Measurements from ENCODE around the gene CCDC152.
A peak's percentile ranks its signal among the peaks of the same experiment; 100 is the strongest.

The CCDC152 gene

DNA sequence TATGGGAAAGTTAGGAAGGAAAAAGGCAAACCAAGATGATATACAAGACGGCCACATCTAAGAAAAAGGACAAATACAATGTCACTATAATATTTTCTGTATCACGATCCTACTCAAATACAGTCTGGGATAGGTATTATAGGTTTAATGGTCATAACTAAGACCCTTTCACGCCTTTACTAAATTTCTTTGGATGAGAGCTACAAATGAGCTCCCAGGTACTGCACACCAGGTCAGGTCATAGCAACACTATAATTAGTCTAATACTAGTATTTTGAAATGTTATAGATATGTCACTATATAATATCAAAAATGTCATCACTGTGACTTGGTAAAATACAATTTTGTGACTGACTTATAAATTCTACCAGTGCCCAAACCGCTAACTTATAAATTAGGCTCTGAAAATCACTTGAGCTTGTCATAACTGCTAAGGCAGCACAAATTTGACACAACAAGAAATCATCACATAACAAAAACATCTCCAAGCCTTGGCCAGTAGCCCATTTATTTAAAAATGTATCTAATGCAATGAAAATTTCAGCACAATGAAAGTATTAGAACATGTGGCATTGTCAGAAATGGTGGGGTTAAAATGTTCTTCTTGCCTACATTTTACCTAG lies 48.2 kb downstream of the CCDC152 start:
- TF ChIP-seq, protein P1, sequence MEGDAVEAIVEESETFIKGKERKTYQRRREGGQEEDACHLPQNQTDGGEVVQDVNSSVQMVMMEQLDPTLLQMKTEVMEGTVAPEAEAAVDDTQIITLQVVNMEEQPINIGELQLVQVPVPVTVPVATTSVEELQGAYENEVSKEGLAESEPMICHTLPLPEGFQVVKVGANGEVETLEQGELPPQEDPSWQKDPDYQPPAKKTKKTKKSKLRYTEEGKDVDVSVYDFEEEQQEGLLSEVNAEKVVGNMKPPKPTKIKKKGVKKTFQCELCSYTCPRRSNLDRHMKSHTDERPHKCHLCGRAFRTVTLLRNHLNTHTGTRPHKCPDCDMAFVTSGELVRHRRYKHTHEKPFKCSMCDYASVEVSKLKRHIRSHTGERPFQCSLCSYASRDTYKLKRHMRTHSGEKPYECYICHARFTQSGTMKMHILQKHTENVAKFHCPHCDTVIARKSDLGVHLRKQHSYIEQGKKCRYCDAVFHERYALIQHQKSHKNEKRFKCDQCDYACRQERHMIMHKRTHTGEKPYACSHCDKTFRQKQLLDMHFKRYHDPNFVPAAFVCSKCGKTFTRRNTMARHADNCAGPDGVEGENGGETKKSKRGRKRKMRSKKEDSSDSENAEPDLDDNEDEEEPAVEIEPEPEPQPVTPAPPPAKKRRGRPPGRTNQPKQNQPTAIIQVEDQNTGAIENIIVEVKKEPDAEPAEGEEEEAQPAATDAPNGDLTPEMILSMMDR (IDR thresholded peaks at IDR 0.05; ENCODE audit: low read length, missing control alignments) = no peak
- no peak overlapping the region for H3K4me3 ChIP-seq (replicated peaks; ENCODE audit: low read depth, low read length)
- no peak for DNase-seq (ENCODE audit: low read depth)

DNA sequence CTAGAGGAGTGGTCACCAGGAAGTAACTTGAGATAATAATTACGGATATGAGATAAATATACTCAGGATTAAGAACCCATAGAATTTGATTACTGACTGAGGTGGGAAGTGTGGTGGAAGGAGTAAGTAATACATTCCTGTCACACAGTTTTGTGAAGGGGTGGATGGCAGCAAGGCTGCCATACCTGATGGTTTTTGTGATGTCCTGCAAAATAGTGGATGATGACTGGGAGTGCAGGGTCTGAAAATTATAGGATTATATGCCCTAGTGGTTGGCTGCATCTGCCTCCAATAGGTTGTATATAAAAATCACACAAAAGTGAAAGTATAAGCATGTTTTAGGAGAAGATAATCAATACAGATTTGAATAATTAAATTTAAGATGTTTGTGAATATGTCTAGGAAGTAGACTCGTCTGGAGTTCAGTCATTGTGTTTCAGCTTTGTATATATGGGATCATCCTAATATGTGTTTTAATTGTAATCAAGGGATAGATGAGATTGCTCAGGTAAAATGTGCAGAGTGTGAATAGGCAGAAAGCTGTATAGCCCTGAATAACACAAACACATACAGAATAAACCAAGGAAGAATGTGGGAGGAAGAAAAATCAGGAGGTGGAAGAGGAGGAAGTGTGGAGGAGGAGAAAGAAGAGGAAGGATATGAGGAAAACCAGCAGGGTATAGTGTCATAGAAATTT lies 49.5 kb downstream of the CCDC152 start:
- H3K4me3 ChIP-seq (replicated peaks; ENCODE audit: low read depth, low read length) = no peak overlapping the region
- DNase-seq (ENCODE audit: low read depth) = no peak
- TF ChIP-seq, protein P1 (IDR thresholded peaks at IDR 0.05; ENCODE audit: low read length, missing control alignments) = no peak

DNA sequence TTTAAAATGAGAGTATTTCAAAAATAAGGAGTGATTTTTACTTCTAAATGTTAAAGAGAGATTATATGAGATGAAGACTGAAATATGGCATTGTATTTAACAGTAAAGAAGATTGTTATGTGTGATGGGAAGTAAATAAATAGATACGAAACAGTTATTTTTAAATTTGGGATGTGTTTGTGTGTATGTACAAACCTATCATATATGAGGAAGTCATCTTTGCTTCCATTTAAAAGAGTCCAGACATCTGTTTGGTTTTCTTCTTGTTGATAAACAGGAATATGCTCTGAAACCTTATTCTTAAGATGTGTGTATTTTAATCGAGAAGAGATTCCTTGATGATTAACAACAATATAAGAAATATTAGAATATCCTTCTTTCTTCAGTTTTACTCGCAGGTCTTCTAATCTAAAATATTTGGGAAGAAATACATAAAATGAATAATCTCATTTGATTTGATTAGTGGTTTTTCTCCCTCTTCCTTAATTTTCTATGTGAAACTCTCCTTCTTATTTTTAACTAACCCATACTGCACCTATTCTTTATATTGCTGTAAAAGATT lies 50.2 kb downstream of the CCDC152 start:
- TF ChIP-seq, protein P1 (IDR thresholded peaks at IDR 0.05; ENCODE audit: low read length, missing control alignments) = no peak

DNA sequence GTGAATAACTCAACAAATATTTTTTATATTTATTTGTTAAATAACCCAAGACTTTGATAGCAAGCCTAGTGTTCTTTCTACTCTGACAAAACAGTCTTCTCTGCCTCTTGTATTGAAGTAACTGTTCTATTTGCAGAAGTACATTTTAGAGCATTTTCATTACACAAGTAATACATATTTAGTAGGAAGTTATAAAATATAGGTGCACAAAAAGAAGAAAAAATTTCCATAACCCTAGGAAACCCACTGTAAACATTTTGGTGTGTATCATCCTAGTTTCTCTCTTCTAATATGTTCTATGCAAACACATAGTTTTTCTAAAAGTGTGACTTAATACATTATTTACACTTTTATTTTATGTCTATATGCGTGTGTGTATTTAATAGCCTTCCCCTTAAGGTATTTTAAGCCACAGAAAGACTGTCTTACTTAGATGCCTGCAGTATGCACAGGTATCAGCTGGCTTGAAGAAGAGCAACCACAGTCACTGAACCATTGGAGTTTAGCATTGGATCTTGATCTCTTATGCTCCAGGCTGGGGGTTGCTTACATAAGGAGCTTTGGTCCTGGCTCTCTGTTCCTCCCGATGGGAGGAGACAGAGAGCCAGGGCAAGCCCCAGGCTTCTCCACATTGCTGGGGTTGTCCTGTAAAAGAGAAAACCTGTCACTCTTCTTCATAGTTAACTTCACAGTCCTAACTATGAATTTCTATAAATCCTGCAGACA lies 51.3 kb downstream of the CCDC152 start:
- TF ChIP-seq, protein P1 (IDR thresholded peaks at IDR 0.05; ENCODE audit: low read length, missing control alignments) = no peak
- no peak for DNase-seq (ENCODE audit: low read depth)
- no peak overlapping the region for H3K4me3 ChIP-seq (replicated peaks; ENCODE audit: low read depth, low read length)

More for the DNA sequence above, 50.2 kb downstream of the CCDC152 start:
- no peak for DNase-seq (ENCODE audit: low read depth)
- no peak overlapping the region for H3K4me3 ChIP-seq (replicated peaks; ENCODE audit: low read depth, low read length)

DNA sequence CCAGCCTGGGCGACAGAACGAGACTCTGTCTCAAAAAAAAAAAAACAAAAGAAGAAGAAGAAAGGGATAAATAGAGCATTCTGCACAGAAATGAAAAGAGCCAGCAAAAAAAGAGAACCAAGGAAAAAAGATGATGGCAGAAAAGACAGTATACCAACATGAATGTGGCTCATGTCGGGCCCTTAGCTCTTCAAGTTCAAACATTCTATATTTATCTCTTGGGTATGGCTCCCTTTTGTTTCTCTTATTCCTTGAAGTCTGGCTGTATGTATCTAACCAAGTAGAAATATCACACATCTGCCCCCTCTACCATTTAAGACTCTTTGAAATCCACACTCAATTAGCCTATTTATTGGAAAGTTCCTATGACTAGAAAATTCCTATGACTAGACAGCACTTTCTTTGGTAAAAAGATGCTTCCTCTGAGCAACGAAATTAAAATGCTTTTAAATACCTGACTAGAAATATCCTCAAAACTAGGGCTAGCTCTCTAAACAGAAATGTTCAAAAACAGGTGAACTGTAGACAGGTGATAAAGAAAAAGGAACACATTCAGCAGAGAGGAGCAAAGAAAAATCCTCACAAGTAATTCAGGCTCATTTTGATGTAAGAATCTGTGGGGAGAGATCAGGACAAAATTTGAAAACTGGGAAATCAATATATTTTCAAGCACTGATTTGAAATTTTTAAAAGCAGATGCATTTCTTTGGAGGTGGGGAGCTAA lies 52.4 kb downstream of the CCDC152 start:
- TF ChIP-seq, protein P1 (IDR thresholded peaks at IDR 0.05; ENCODE audit: low read length, missing control alignments) = no peak
- no peak overlapping the region for H3K4me3 ChIP-seq (replicated peaks; ENCODE audit: low read depth, low read length)
- DNase-seq (ENCODE audit: low read depth) = no peak

DNA sequence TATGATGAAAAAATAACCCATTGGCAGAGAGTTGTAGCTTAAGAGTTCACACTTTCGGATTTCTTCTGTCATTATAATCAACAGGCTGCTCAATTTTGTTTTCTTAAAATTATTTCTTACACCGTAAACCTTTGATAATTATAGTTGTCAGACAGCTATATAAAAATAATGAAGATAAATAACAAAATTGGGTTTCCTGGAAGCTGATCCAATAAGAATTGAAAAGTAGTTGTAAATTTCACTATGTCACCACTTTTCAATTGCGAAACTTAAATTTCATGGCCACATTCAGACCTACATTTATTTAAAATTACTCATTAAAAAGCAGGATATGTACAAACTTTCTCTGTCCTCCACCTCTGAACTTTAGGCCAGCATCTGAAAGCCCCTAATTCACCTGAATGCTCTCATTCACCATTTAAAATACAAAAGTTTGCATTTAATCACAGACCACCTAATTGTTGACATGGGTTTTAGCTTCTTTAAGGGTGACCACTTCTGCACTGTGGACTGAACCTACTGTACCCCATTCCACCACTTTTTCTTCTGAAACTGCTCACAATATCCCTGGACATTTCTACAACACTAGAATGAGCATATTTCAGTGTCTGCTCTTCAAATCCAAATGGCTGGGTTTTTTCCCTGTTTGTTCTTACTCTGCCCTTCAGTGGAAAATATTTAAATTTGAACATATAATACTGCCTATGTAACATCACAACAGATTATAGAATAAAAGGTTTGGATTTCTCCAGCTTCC lies 54.4 kb downstream of the CCDC152 start:
- DNase-seq (ENCODE audit: low read depth) = peak; percentile 8
- peak overlapping the region; percentile 46 for H3K4me3 ChIP-seq (replicated peaks; ENCODE audit: low read depth, low read length)
- TF ChIP-seq, protein P1 (IDR thresholded peaks at IDR 0.05; ENCODE audit: low read length, missing control alignments) = no peak

All from fibroblast of pulmonary artery (primary cell).